H1 (cell line): ENCODE measurements around the gene CDK10.

Experiments
- FOSL1 ChIP-seq: IDR thresholded peaks from 2 replicates; pipeline ENCODE4 v1.6.1; 2011; ENCODE audit warnings: mild to moderate bottlenecking, low read depth, low read length, moderate library complexity; ENCODE audit not compliant: insufficient read depth
- PHF8 ChIP-seq: fragments of 200-600 bp; sonication (generic); conservative IDR thresholded peaks from 2 replicates; pipeline ENCODE4 v1.7.1; 2012; ENCODE audit warnings: low read depth, mild to moderate bottlenecking, inconsistent platforms, low read length, moderate library complexity
- RAD21 ChIP-seq, 2 experiments: IDR thresholded peaks in 1 of 2; conservative IDR thresholded peaks in 1 of 2; 2 replicates each; pipeline ENCODE4 v1.6.1; 2011; ENCODE audit warnings: low read depth in 2 of 2, low read length in 2 of 2, improper control_type of control experiment in 1 of 2, inconsistent platforms in 1 of 2, mild to moderate bottlenecking in 1 of 2, moderate library complexity in 1 of 2
- SIN3A ChIP-seq, 2 experiments: IDR thresholded peaks in 1 of 2; conservative IDR thresholded peaks in 1 of 2; 2 replicates each; pipeline ENCODE4 v1.6.1; 2011 to 2012; ENCODE audit warnings: low read length in 2 of 2, improper control_type of control experiment in 1 of 2, low read depth in 1 of 2, mild to moderate bottlenecking in 1 of 2
- TBP ChIP-seq: IDR thresholded peaks from 2 replicates; pipeline ENCODE4 v1.6.1; 2011; ENCODE audit warnings: low read depth, low read length, improper control_type of control experiment

GRCh38 chr16:89669755-89670154 lies 16.7 kb upstream of the CDK10 start:
- TF ChIP-seq RAD21 (IDR thresholded peaks at IDR 0.05 in 1 of 2, conservative IDR thresholded peaks at IDR 0.05 in 1 of 2; ENCODE audit: low read depth in 2 of 2, low read length in 2 of 2) (no peak), FOSL1 (no peak), PHF8 (no peak), SIN3A (conservative IDR thresholded peaks at IDR 0.05 in 1 of 2, IDR thresholded peaks at IDR 0.05 in 1 of 2; ENCODE audit: low read depth in 1 of 2, low read length in 2 of 2) (no peak), TBP (no peak)
